ENCODE data around the gene LIPT2. TPM values are rescaled to one million over a fixed set of nuclear protein-coding genes. Genes with fewer than 3 reads are reported as not detected.
A peak's percentile ranks its signal among the peaks of the same experiment; 100 is the strongest.

LIPT2 gene
- total RNA-seq, 1 donor from 2014 or later, result 1.9 TPM

- peaks cover 1% of the 10 kb centered on the region for H3K36me3 ChIP-seq (ENCODE audit: control insufficient read depth, insufficient read depth, low read length)
- no peaks in the 10 kb centered on the region for H3K27me3 ChIP-seq (ENCODE audit: control insufficient read depth, insufficient read depth, low read length)
- DNase-seq (ENCODE audit: low read depth), result no peak
- H3K4me3 ChIP-seq (ENCODE audit: low read depth, low read length), result no peak overlapping the region
- TF ChIP-seq, protein P1, sequence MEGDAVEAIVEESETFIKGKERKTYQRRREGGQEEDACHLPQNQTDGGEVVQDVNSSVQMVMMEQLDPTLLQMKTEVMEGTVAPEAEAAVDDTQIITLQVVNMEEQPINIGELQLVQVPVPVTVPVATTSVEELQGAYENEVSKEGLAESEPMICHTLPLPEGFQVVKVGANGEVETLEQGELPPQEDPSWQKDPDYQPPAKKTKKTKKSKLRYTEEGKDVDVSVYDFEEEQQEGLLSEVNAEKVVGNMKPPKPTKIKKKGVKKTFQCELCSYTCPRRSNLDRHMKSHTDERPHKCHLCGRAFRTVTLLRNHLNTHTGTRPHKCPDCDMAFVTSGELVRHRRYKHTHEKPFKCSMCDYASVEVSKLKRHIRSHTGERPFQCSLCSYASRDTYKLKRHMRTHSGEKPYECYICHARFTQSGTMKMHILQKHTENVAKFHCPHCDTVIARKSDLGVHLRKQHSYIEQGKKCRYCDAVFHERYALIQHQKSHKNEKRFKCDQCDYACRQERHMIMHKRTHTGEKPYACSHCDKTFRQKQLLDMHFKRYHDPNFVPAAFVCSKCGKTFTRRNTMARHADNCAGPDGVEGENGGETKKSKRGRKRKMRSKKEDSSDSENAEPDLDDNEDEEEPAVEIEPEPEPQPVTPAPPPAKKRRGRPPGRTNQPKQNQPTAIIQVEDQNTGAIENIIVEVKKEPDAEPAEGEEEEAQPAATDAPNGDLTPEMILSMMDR (IDR thresholded peaks at IDR 0.05; ENCODE audit: insufficient read depth, low read length, poor library complexity, severe bottlenecking), result no peak
These were observed 25.0 kb downstream of the LIPT2 start for GRCh38 chr11:74468521-74468920.

GRCh38 chr11:74468058-74468457, 25.5 kb downstream of the LIPT2 start:
- TF ChIP-seq, protein P1 (IDR thresholded peaks at IDR 0.05; ENCODE audit: insufficient read depth, low read length, poor library complexity, severe bottlenecking), result no peak
- DNase-seq (ENCODE audit: low read depth), result no peak
- Histone ChIP-seq H3K4me3 (ENCODE audit: low read depth, low read length) (no peak overlapping the region), H3K36me3 (ENCODE audit: control insufficient read depth, insufficient read depth, low read length) (peaks cover 1% of the 10 kb centered on the region), H3K27me3 (ENCODE audit: control insufficient read depth, insufficient read depth, low read length) (no peaks in the 10 kb centered on the region)

- TF ChIP-seq, protein P1 (IDR thresholded peaks at IDR 0.05; ENCODE audit: insufficient read depth, low read length, poor library complexity, severe bottlenecking), result no peak
- no peak for DNase-seq (ENCODE audit: low read depth)
- Histone ChIP-seq H3K36me3 (ENCODE audit: control insufficient read depth, insufficient read depth, low read length) (peaks cover 1% of the 10 kb centered on the region), H3K4me3 (ENCODE audit: low read depth, low read length) (peak within 1 kb of the TSS; percentile 53), H3K27me3 (ENCODE audit: control insufficient read depth, insufficient read depth, low read length) (no peaks in the 10 kb centered on the region)
These were observed 26.3 kb downstream of the LIPT2 start, which contains the start of gene KCNE3 for GRCh38 chr11:74466916-74467885. Gene KCNE3, minus strand, starts transcription at chr11:74467549. Its CDS starts 9,986 bp downstream, at chr11:74457563.

GRCh38 chr11:74465291-74465708, 28.2 kb downstream of the LIPT2 start:
- H3K4me3 ChIP-seq (ENCODE audit: low read depth, low read length), result no peak overlapping the region
- no peak for DNase-seq (ENCODE audit: low read depth)
- H3K27me3 ChIP-seq (ENCODE audit: control insufficient read depth, insufficient read depth, low read length), result no peaks in the 10 kb centered on the region
- TF ChIP-seq, protein P1 (IDR thresholded peaks at IDR 0.05; ENCODE audit: insufficient read depth, low read length, poor library complexity, severe bottlenecking), result no peak
- peaks cover 1% of the 10 kb centered on the region for H3K36me3 ChIP-seq (ENCODE audit: control insufficient read depth, insufficient read depth, low read length)

DNA sequence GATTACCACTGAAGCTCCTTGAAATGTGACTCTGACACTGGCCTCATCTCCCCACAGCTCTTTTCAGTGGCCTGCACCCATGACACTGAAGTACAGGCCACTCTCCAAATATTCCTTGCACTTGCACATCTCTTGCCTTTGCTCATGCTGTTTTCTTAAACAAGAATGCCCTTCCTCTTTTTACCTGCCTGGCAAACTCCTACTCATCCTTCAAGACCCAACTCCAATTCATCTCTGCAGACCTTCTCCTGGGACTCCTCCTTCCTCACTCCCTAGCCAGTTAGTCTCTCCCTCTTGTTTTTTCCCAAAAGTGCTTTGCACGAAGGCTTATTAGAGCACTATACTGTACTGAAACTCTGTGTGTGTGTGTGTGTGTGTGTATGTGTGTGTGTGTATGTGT, 28.8 kb downstream of the LIPT2 start:
- no peak for DNase-seq (ENCODE audit: low read depth)
- peaks cover 1% of the 10 kb centered on the region for H3K36me3 ChIP-seq (ENCODE audit: control insufficient read depth, insufficient read depth, low read length)
- no peaks in the 10 kb centered on the region for H3K27me3 ChIP-seq (ENCODE audit: control insufficient read depth, insufficient read depth, low read length)
- no peak overlapping the region for H3K4me3 ChIP-seq (ENCODE audit: low read depth, low read length)
- TF ChIP-seq, protein P1 (IDR thresholded peaks at IDR 0.05; ENCODE audit: insufficient read depth, low read length, poor library complexity, severe bottlenecking), result no peak
